GM12865 (cell line): ENCODE results near the gene PPP1R18.
A peak's percentile ranks its signal among the peaks of the same experiment; 100 is the strongest.

Experiments used
- DNase-seq: peaks from one replicate; pipeline ENCODE4 v3.0.0; 2010; ENCODE audit warnings: low read depth
- H3K4me3 ChIP-seq: 2 replicates; pipeline ENCODE4 v1.5.1; 2011; ENCODE audit warnings: mild to moderate bottlenecking, low read depth, low read length, control low read depth
- CTCF ChIP-seq: IDR thresholded peaks from 2 replicates; pipeline ENCODE4 v1.5.1; 2011; ENCODE audit warnings: low read length, control low read depth, low read depth, inconsistent platforms; ENCODE audit not compliant: insufficient read depth; ENCODE audit errors: missing control alignments

Gene PPP1R18

GRCh38 chr6:30685157-30686008 lies 1.1 kb downstream of the PPP1R18 start:
- peak; percentile 42 for DNase-seq
- peak overlapping the region; percentile 96 for H3K4me3 ChIP-seq
- TF ChIP-seq CTCF: peak; percentile 33

- peak overlapping the region; percentile 96 for H3K4me3 ChIP-seq
- no peak for TF ChIP-seq CTCF
- peak; percentile 71 for DNase-seq
These were observed 1.9 kb downstream of the PPP1R18 start for GRCh38 chr6:30684386-30685156.

- TF ChIP-seq CTCF: no peak
- peak overlapping the region; percentile 96 for H3K4me3 ChIP-seq
These were observed 2.5 kb downstream of the PPP1R18 start for GRCh38 chr6:30683980-30684338.

GRCh38 chr6:30683183-30683979 lies 3.1 kb downstream of the PPP1R18 start:
- no peak for DNase-seq
- H3K4me3 ChIP-seq: peak overlapping the region; percentile 96
- TF ChIP-seq CTCF: no peak

More at GRCh38 chr6:30683980-30684338, 2.5 kb downstream of the PPP1R18 start:
- no peak for DNase-seq

- peak; percentile 95 for DNase-seq
- H3K4me3 ChIP-seq: peak overlapping the region; percentile 96
- TF ChIP-seq CTCF: no peak
These were observed 4.0 kb downstream of the PPP1R18 start for GRCh38 chr6:30682143-30683117.

GRCh38 chr6:30681766-30682142 lies 4.7 kb downstream of the PPP1R18 start:
- no peak for TF ChIP-seq CTCF
- peak; percentile 36 for DNase-seq
- peak overlapping the region; percentile 96 for H3K4me3 ChIP-seq
